Activated CD4-positive, alpha-beta T cell treated with anti-CD3 and anti-CD28 coated beads, Interleukin-2, amount 10 ng/mL, durations not matched to agents 24 days and 14 days (primary cell): Measurements from ENCODE around the gene PTGIS. TPM values are rescaled to one million over a fixed set of nuclear protein-coding genes. Genes with fewer than 3 reads are reported as not detected.

Source experiments
- DNase-seq: peaks from one replicate; pipeline ENCODE4 v3.0.0; 2022
- H3K27ac Mint-ChIP-seq: one replicate; pipeline ENCODE4 v1.8.0; 2022; ENCODE audit warnings: mild to moderate bottlenecking, mixed read lengths
- H3K27me3 Mint-ChIP-seq: one replicate; pipeline ENCODE4 v1.8.0; 2022; ENCODE audit warnings: mixed read lengths
- H3K36me3 Mint-ChIP-seq: one replicate; pipeline ENCODE4 v1.8.0; 2022; ENCODE audit warnings: low read depth, mild to moderate bottlenecking, mixed read lengths
- H3K4me1 Mint-ChIP-seq: one replicate; pipeline ENCODE4 v1.8.0; 2021; ENCODE audit warnings: mixed read lengths
- H3K4me3 Mint-ChIP-seq: one replicate; pipeline ENCODE4 v1.8.0; 2022; ENCODE audit warnings: mild to moderate bottlenecking, moderate library complexity, mixed read lengths
- H3K9me3 Mint-ChIP-seq: one replicate; pipeline ENCODE4 v1.8.0; 2021; ENCODE audit warnings: mixed read lengths
- intact Hi-C: fragments of 100-400 bp; cut with micrococcal nuclease; formaldehyde crosslinking; loops from one replicate; pipeline ENCODE4 v1.15.1; 2023
- total RNA-seq: library from RNA; stranded (reverse); gene quantifications from 2 replicates; pipeline ENCODE4 v1.2.3, GENCODE V29; 2022

The PTGIS gene
- total RNA-seq, 1 donor from 2014 or later = 51.7 TPM

- DNase-seq = no peak
- Mint-ChIP-seq H3K36me3 (no peaks in the 10 kb centered on the region), H3K27ac (no peak overlapping the region), H3K27me3 (peaks cover 32% of the 10 kb centered on the region), H3K4me3 (no peak overlapping the region), H3K9me3 (no peaks in the 10 kb centered on the region), H3K4me1 (no peaks in the 10 kb centered on the region)
- intact Hi-C loops = no loop called here
These were observed 108.3 kb downstream of the PTGIS start for GRCh38 chr20:49459684-49460083.

- intact Hi-C loops = no loop called here
- no peaks in the 10 kb centered on the region for H3K36me3 Mint-ChIP-seq
- no peaks in the 10 kb centered on the region for H3K4me1 Mint-ChIP-seq
- no peak overlapping the region for H3K4me3 Mint-ChIP-seq
- H3K27ac Mint-ChIP-seq = no peak overlapping the region
- H3K9me3 Mint-ChIP-seq = no peaks in the 10 kb centered on the region
- DNase-seq = no peak
- H3K27me3 Mint-ChIP-seq = peaks cover 28% of the 10 kb centered on the region
These were observed 110.5 kb downstream of the PTGIS start for GRCh38 chr20:49457444-49457843.

GRCh38 chr20:49456646-49457045 is 111.3 kb downstream of the PTGIS start:
- Mint-ChIP-seq H3K27me3 (peaks cover 27% of the 10 kb centered on the region), H3K4me1 (no peaks in the 10 kb centered on the region), H3K9me3 (no peaks in the 10 kb centered on the region), H3K4me3 (no peak overlapping the region), H3K27ac (no peak overlapping the region), H3K36me3 (no peaks in the 10 kb centered on the region)
- intact Hi-C loops = no loop called here
- DNase-seq = no peak

DNA sequence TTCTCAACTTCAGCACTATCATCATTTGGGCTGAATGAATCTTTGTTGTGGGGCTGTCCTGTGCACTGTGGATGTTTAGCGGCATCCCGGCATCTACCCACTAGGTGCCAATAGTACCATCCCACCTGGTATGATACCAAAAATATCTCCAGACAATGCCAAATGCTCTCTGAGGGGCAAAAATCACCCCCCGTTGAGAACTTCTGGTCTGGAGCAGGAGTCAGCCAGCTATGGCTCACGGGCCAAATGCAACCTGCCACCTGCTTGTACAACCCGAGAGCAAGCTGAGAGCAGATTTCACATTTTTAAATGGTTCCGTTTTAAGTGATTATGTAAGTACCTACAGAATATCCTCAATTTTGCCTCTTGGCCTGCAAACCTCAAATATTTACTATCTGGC is 112.2 kb downstream of the PTGIS start:
- Mint-ChIP-seq H3K27ac (no peak overlapping the region), H3K27me3 (peaks cover 30% of the 10 kb centered on the region), H3K4me1 (no peaks in the 10 kb centered on the region), H3K4me3 (no peak overlapping the region), H3K36me3 (no peaks in the 10 kb centered on the region), H3K9me3 (no peaks in the 10 kb centered on the region)
- intact Hi-C loops = no loop called here
- no peak for DNase-seq

Other genes with a start within 250 kb of the PTGIS start
- 0.07 TPM in 2 replicates for gene KCNB1, start 85.5 kb downstream of the PTGIS start, total RNA-seq
- 39.0 and 39.1 TPM in 2 replicates for gene B4GALT5, start 145.7 kb upstream of the PTGIS start, total RNA-seq
- 15.2 and 15.7 TPM in 2 replicates for gene SLC9A8, start 244.7 kb upstream of the PTGIS start, total RNA-seq